IMR-90 (cell line): ENCODE results near the gene PGS1. TPM values are rescaled to one million over a fixed set of nuclear protein-coding genes. Genes with fewer than 3 reads are reported as not detected.

ENCODE experiments used
- ATAC-seq: fragments of 200-7000 bp; cut with Tn5 transposase; 2 replicates; pipeline ENCODE4 v1.9.1; 2020; ENCODE audit warnings: low read depth, mild to moderate bottlenecking, moderate library complexity
- BruUV-seq: library from RNA; stranded (reverse); fragments of 400-500 nt; replicated peaks from 2 replicates; lab custom pipeline; 2021; lab: Mats Ljungman, UMichigan
- CTCF ChIA-PET: fragments of 300-600 bp; formaldehyde crosslinking; extraction: SDS; loops from one replicate; lab custom pipeline; 2021; ENCODE audit warnings: antibody characterized with exemption; lab: Yijun Ruan, JAX
- POLR2A ChIA-PET: fragments of 300-600 bp; sonication (Branson Sonifier 250); formaldehyde crosslinking; loops from one replicate; lab custom pipeline; 2022; ENCODE audit warnings: antibody characterized with exemption; ENCODE audit not compliant: unreplicated experiment; lab: Charles Lee
- DNase-seq: peaks from one replicate; pipeline ENCODE4 v3.0.0; 2013
- H2AFZ ChIP-seq: replicated peaks from 2 replicates; pipeline ENCODE3; 2013; ENCODE audit warnings: low read length, mild to moderate bottlenecking; ENCODE audit not compliant: poor library complexity
- H2AK5ac ChIP-seq: 2 replicates; pipeline ENCODE4 v1.6.1; 2013; ENCODE audit warnings: low read depth, low read length, inconsistent platforms
- H2AK9ac ChIP-seq: replicated peaks from 2 replicates; pipeline ENCODE3; 2013; ENCODE audit warnings: mild to moderate bottlenecking, low read depth, low read length, moderate library complexity; ENCODE audit not compliant: poor library complexity
- H2BK120ac ChIP-seq: 2 replicates; pipeline ENCODE4 v1.6.1; 2013; ENCODE audit warnings: low read depth, low read length, inconsistent platforms
- H2BK15ac ChIP-seq: 3 replicates; pipeline ENCODE4 v1.6.1; 2013; ENCODE audit warnings: low read depth, low read length, inconsistent platforms
- H2BK20ac ChIP-seq: 2 replicates; pipeline ENCODE4 v1.6.1; 2013; ENCODE audit warnings: low read depth, mild to moderate bottlenecking, inconsistent platforms, low read length, moderate library complexity
- H2BK5ac ChIP-seq: 2 replicates; pipeline ENCODE4 v1.6.1; 2013; ENCODE audit warnings: mild to moderate bottlenecking, low read depth, low read length, inconsistent platforms; ENCODE audit not compliant: poor library complexity, severe bottlenecking
- H3K14ac ChIP-seq: replicated peaks from 2 replicates; pipeline ENCODE4 v1.6.1; 2013; ENCODE audit warnings: low read depth, low read length, inconsistent platforms
- H3K18ac ChIP-seq: 2 replicates; pipeline ENCODE4 v1.6.1; 2013; ENCODE audit warnings: low read depth, low read length, control low read depth
- H3K23ac ChIP-seq: 2 replicates; pipeline ENCODE4 v1.6.1; 2013; ENCODE audit warnings: low read depth, low read length, inconsistent platforms
- H3K27ac ChIP-seq: 2 replicates; pipeline ENCODE4 v1.5.1; 2013; ENCODE audit warnings: mild to moderate bottlenecking, control low read depth, low read length; ENCODE audit not compliant: insufficient read depth
- H3K27me3 ChIP-seq: 2 replicates; pipeline ENCODE4 v1.6.1; 2013; ENCODE audit warnings: low read length; ENCODE audit not compliant: control insufficient read depth, insufficient read depth
- H3K36me3 ChIP-seq: 2 replicates; pipeline ENCODE4 v1.6.1; 2013; ENCODE audit warnings: low read length, mixed read lengths; ENCODE audit not compliant: control insufficient read depth, insufficient read depth
- H3K4ac ChIP-seq: 2 replicates; pipeline ENCODE4 v1.6.1; 2013; ENCODE audit warnings: low read depth, low read length, inconsistent platforms
- H3K4me1 ChIP-seq: 2 replicates; pipeline ENCODE4 v1.6.1; 2013; ENCODE audit warnings: low read length, mixed read lengths; ENCODE audit not compliant: control insufficient read depth, insufficient read depth
- H3K4me2 ChIP-seq: 2 replicates; pipeline ENCODE4 v1.6.1; 2013; ENCODE audit warnings: low read depth, mild to moderate bottlenecking, control low read depth, low read length, moderate library complexity
- H3K4me3 ChIP-seq: 2 replicates; pipeline ENCODE4 v1.5.1; 2013; ENCODE audit warnings: low read depth, mild to moderate bottlenecking, control low read depth, low read length, moderate library complexity; ENCODE audit not compliant: insufficient read depth
- H3K56ac ChIP-seq: 2 replicates; pipeline ENCODE4 v1.6.1; 2013; ENCODE audit warnings: low read length, inconsistent platforms; ENCODE audit not compliant: insufficient read depth; ENCODE audit errors: extremely low read depth
- H3K79me1 ChIP-seq, 2 experiments: 2 replicates each; pipeline ENCODE4 v1.6.1; 2013; ENCODE audit warnings: low read length in 2 of 2, inconsistent platforms in 1 of 2, low read depth in 1 of 2
- H3K9ac ChIP-seq: 2 replicates; pipeline ENCODE4 v1.6.1; 2013; ENCODE audit warnings: low read depth, low read length, control low read depth
- H3K9me1 ChIP-seq: 2 replicates; pipeline ENCODE4 v1.6.1; 2013; ENCODE audit warnings: low read length, inconsistent platforms; ENCODE audit not compliant: insufficient read depth
- H3K9me3 ChIP-seq: 2 replicates; pipeline ENCODE4 v1.6.1; 2013; ENCODE audit warnings: low read length; ENCODE audit not compliant: control insufficient read depth, insufficient read depth
- H4K20me1 ChIP-seq: 2 replicates; pipeline ENCODE4 v1.6.1; 2013; ENCODE audit warnings: low read length, inconsistent platforms; ENCODE audit not compliant: insufficient read depth
- H4K5ac ChIP-seq: 2 replicates; pipeline ENCODE4 v1.6.1; 2013; ENCODE audit warnings: mild to moderate bottlenecking, low read depth, low read length, control low read depth
- H4K8ac ChIP-seq, 2 experiments: 2 replicates each; pipeline ENCODE4 v1.6.1; 2013; ENCODE audit warnings: low read depth in 2 of 2, low read length in 2 of 2, control low read depth in 1 of 2, inconsistent platforms in 1 of 2
- H4K91ac ChIP-seq: 2 replicates; pipeline ENCODE4 v1.6.1; 2013; ENCODE audit warnings: low read depth, low read length, inconsistent platforms; ENCODE audit not compliant: insufficient read depth
- BHLHE40 ChIP-seq: fragments of 150-350 bp; IDR thresholded peaks from 2 replicates; pipeline ENCODE4 v1.6.1; 2016; ENCODE audit warnings: mild to moderate bottlenecking, low read depth, low read length
- CEBPB ChIP-seq: IDR thresholded peaks from 2 replicates; pipeline ENCODE4 v1.6.1; 2012; ENCODE audit warnings: low read depth, low read length, improper control_type of control experiment
- CHD1 ChIP-seq: IDR thresholded peaks from 2 replicates; pipeline ENCODE4 v1.6.1; 2012; ENCODE audit warnings: low read depth, low read length, improper control_type of control experiment
- CTCF ChIP-seq: conservative IDR thresholded peaks from 2 replicates; pipeline ENCODE4 v1.5.1; 2012; ENCODE audit warnings: mild to moderate bottlenecking, low read depth, low read length, improper control_type of control experiment
- ELK1 ChIP-seq: fragments of 150-350 bp; IDR thresholded peaks from 2 replicates; pipeline ENCODE4 v1.6.1; 2016; ENCODE audit warnings: low read depth, mild to moderate bottlenecking, low read length, moderate library complexity, borderline replicate concordance
- FOS ChIP-seq: fragments of 150-350 bp; IDR thresholded peaks from 2 replicates; pipeline ENCODE4 v1.6.1; 2016; ENCODE audit warnings: low read depth, low read length
- MAFK ChIP-seq: IDR thresholded peaks from 2 replicates; pipeline ENCODE4 v1.6.1; 2012; ENCODE audit warnings: low read depth, low read length, improper control_type of control experiment
- MAZ ChIP-seq: IDR thresholded peaks from 2 replicates; pipeline ENCODE4 v1.6.1; 2012; ENCODE audit warnings: low read depth, mild to moderate bottlenecking, low read length, improper control_type of control experiment, moderate library complexity, borderline replicate concordance
- MXI1 ChIP-seq: IDR thresholded peaks from 2 replicates; pipeline ENCODE4 v1.6.1; 2012; ENCODE audit warnings: low read depth, mild to moderate bottlenecking, low read length, moderate library complexity, borderline replicate concordance
- NFE2L2 ChIP-seq: fragments of 150-350 bp; IDR thresholded peaks from 2 replicates; pipeline ENCODE4 v1.6.1; 2016; ENCODE audit warnings: low read depth, mild to moderate bottlenecking, low read length
- POLR2A ChIP-seq: IDR thresholded peaks from 2 replicates; pipeline ENCODE4 v1.6.1; 2012; ENCODE audit warnings: mild to moderate bottlenecking, low read depth, low read length
- RAD21 ChIP-seq: IDR thresholded peaks from 2 replicates; pipeline ENCODE4 v1.6.1; 2012; ENCODE audit warnings: low read length, improper control_type of control experiment
- RCOR1 ChIP-seq: IDR thresholded peaks from 2 replicates; pipeline ENCODE4 v1.6.1; 2012; ENCODE audit warnings: mild to moderate bottlenecking, low read length, improper control_type of control experiment; ENCODE audit not compliant: insufficient replicate concordance
- RFX5 ChIP-seq: IDR thresholded peaks from 2 replicates; pipeline ENCODE4 v1.8.0; 2012; ENCODE audit warnings: low read depth, mild to moderate bottlenecking, low read length, moderate library complexity
- SMC3 ChIP-seq: fragments of 150-350 bp; IDR thresholded peaks from 2 replicates; pipeline ENCODE4 v1.6.1; 2016; ENCODE audit warnings: low read depth, mild to moderate bottlenecking, antibody characterized with exemption, low read length, moderate library complexity
- USF2 ChIP-seq: fragments of 150-350 bp; IDR thresholded peaks from 2 replicates; pipeline ENCODE4 v1.6.1; 2017; ENCODE audit warnings: mild to moderate bottlenecking, antibody characterized with exemption, low read length, low read depth
- WGBS, 2 experiments: methylation state at CpG; one replicate each; pipeline versions ENCODE4 v1.1.5 to v1.1.7; 2013; ENCODE audit warnings: missing lambda C conversion rate in 2 of 2; ENCODE audit not compliant: insufficient read length in 1 of 2; ENCODE audit errors: extremely low coverage in 2 of 2; 5-methylcytosine and 5-hydroxymethylcytosine counted together
- dilution Hi-C: fragments of 300-500 bp; cut with HindIII; formaldehyde crosslinking; loops from one replicate; pipeline ENCODE4 v1.14.3; 2018; ENCODE audit warnings: low sequenced_read_pairs; ENCODE audit not compliant: unreplicated experiment
- in situ Hi-C: fragments of 300-500 bp; cut with MboI; formaldehyde crosslinking; loops from 3 replicates; pipeline ENCODE4 v1.14.3; 2019; ENCODE audit warnings: low sequenced_read_pairs, inconsistent platforms, mixed read lengths
- intact Hi-C: fragments of 100-400 bp; cut with micrococcal nuclease; formaldehyde crosslinking; loops from 2 replicates; pipeline ENCODE4 v1.10.0; 2022
- polyA plus RNA-seq, 3 experiments: library from polyadenylated mRNA; depleted of rRNA; stranded (reverse); fragments of >200 nt; gene quantifications; 2 replicates each; pipeline ENCODE4 v1.2.3, GENCODE V29; 2012; ENCODE audit warnings: low replicate concordance in 1 of 3
- total RNA-seq: library from RNA; depleted of rRNA; stranded (reverse); fragments of >200 nt; gene quantifications from 2 replicates; pipeline ENCODE4 v1.2.3, GENCODE V29; 2012

The PGS1 gene
- total and polyA plus RNA-seq, 2 of the 4 experiments (the other 2 are of a cell fraction): 18.5 to 43.2 TPM

- Histone ChIP-seq H3K23ac (no peak overlapping the region), H2BK120ac (no peak overlapping the region), H3K27ac (no peak overlapping the region), H2AFZ (peak overlapping the region; percentile 52), H3K36me3 (peaks cover 51% of the 10 kb centered on the region), H2BK15ac (no peak overlapping the region), H4K91ac (no peak overlapping the region), H3K4me1 (peaks cover 12% of the 10 kb centered on the region; the same call in 1 of the 2 replicates), H3K9me3 (no peaks in the 10 kb centered on the region), H2BK20ac (no peak overlapping the region), H4K20me1 (peaks cover 8% of the 10 kb centered on the region; the same call in 1 of the 2 replicates), H3K56ac (no peak overlapping the region), H3K14ac (no peak overlapping the region), H3K18ac (no peak overlapping the region), H3K9me1 (peaks cover 3% of the 10 kb centered on the region; the same call in 1 of the 2 replicates), H3K79me1 (peaks cover 3 to 38% of the 10 kb centered on the region in 2 experiments; a peak in 3 of 4 replicates), H3K4me3 (no peak overlapping the region), H4K8ac (no peak overlapping the region), H3K27me3 (no peaks in the 10 kb centered on the region), H2AK5ac (no peak overlapping the region), H2AK9ac (no peak overlapping the region), H3K9ac (no peak overlapping the region), H3K4ac (no peak overlapping the region), H2BK5ac (no peak overlapping the region), H3K4me2 (no peak overlapping the region), H4K5ac (no peak overlapping the region)
- intact Hi-C loops (no loop called here), in situ Hi-C loops (loop anchor here (10.0 kb wide), 2 partner anchors 132 to 312 kb away; no protein-coding TSS in a partner anchor), dilution Hi-C loops (no loop called here)
- BruUV-seq: no TSS peak
- CTCF ChIA-PET: no interaction called here
- 96% methylated on average over 16 of the region's 22 CpGs; no CpG with 5 or more reads in 1 of the 2 experiments for WGBS, 2 experiments
- TF ChIP-seq MAZ: no peak
- TF ChIP-seq CEBPB: no peak
- TF ChIP-seq BHLHE40: no peak
- no peak for TF ChIP-seq CHD1
- no peak for TF ChIP-seq SMC3
- no peak for TF ChIP-seq MXI1
- TF ChIP-seq FOS: no peak
- TF ChIP-seq RAD21: no peak
- TF ChIP-seq USF2: no peak
- TF ChIP-seq POLR2A: no peak
- no peak for TF ChIP-seq RCOR1
- no peak for TF ChIP-seq NFE2L2
- no peak for TF ChIP-seq CTCF
- no peak for TF ChIP-seq ELK1
- no peak for TF ChIP-seq MAFK
- TF ChIP-seq RFX5: no peak
- no peak for DNase-seq
- POLR2A ChIA-PET: no interaction called here
- ATAC-seq: no peak
Measured at GRCh38 chr17:78426293-78426879, 47.9 kb downstream of the PGS1 start.
